Gastroesophageal sphincter (tissue), 4 donors: ENCODE results near the gene HAX1. TPM values are rescaled to one million over a fixed set of nuclear protein-coding genes. Genes with fewer than 3 reads are reported as not detected.
"Not testable (repeated sequence)": the region's sequence is repeated elsewhere in the genome, so short reads cannot be mapped to it uniquely, and the experiment has no call there.

Experiments used
- ATAC-seq: fragments of 150-250 bp; one replicate; pipeline ENCODE4 v1.9.1; 2016; ENCODE audit warnings: mild to moderate bottlenecking, moderate library complexity
- H3K27ac ChIP-seq, 4 donors: fragments of 200-600 bp; sonication (generic) in 3 of 4; 1 replicate in 3 of 4; 2 replicates in 1 of 4; pipeline ENCODE4 v1.5.1; 2016 to 2019
- H3K27me3 ChIP-seq: fragments of 200-600 bp; sonication (generic); one replicate; pipeline ENCODE4 v1.5.1; 2019
- H3K36me3 ChIP-seq, 2 donors: fragments of 200-600 bp; sonication (generic); one replicate each; pipeline ENCODE4 v1.5.1; 2019; ENCODE audit warnings: control low read depth in 1 of 2
- H3K4me1 ChIP-seq, 3 donors: fragments of 200-600 bp; sonication (generic); 1 replicate in 2 of 3; 2 replicates in 1 of 3; pipeline ENCODE4 v1.5.1; 2016 to 2019; ENCODE audit warnings: control low read depth in 2 of 3
- H3K4me3 ChIP-seq, 2 donors: fragments of 200-600 bp; sonication (generic); one replicate each; pipeline ENCODE4 v1.5.1; 2019; ENCODE audit warnings: mild to moderate bottlenecking in 1 of 2, moderate library complexity in 1 of 2
- H3K9me3 ChIP-seq, 3 donors: fragments of 200-600 bp; sonication (generic); one replicate each; pipeline ENCODE4 v1.5.1; 2017 to 2019; ENCODE audit warnings: control low read depth in 2 of 3
- EP300 ChIP-seq: sonication (generic); formaldehyde crosslinking; IDR thresholded peaks from one replicate; pipeline ENCODE4 v1.6.1; 2017; ENCODE audit warnings: antibody characterized with exemption, mild to moderate bottlenecking
- POLR2A ChIP-seq, 2 donors: fragments of 450-650 bp; IDR thresholded peaks; one replicate each; pipeline ENCODE4 v1.6.1; 2017; ENCODE audit warnings: antibody characterized with exemption in 2 of 2, mild to moderate bottlenecking in 2 of 2, moderate library complexity in 1 of 2
- POLR2AphosphoS5 ChIP-seq: sonication (generic); formaldehyde crosslinking; IDR thresholded peaks from one replicate; pipeline ENCODE4 v1.6.1; 2017; ENCODE audit warnings: antibody characterized with exemption
- WGBS, 2 donors: methylation state at CpG; one replicate each; pipeline ENCODE4 v1.1.5; 2018; ENCODE audit warnings: low coverage in 1 of 2; 5-methylcytosine and 5-hydroxymethylcytosine counted together
- total RNA-seq, 4 donors: library from RNA; depleted of rRNA; stranded (reverse); fragments of >200 nt; gene quantifications; one replicate each; pipeline ENCODE4 v1.1.0, GENCODE V29; 2016
- TF ChIP-seq, protein P1 (sequence below), 4 experiments: fragments of 200-600 bp in 2 of 4; fragments of 450-650 bp in 2 of 4; sonication (generic) in 1 of 4; IDR thresholded peaks; one replicate each; pipeline ENCODE4 v1.5.1; 2017 to 2019; ENCODE audit warnings: antibody characterized with exemption in 4 of 4, mild to moderate bottlenecking in 2 of 4, moderate library complexity in 2 of 4

Gene HAX1
- total RNA-seq, 4 donors from 2014 or later: 86.7 to 128 (median 120) TPM

DNA sequence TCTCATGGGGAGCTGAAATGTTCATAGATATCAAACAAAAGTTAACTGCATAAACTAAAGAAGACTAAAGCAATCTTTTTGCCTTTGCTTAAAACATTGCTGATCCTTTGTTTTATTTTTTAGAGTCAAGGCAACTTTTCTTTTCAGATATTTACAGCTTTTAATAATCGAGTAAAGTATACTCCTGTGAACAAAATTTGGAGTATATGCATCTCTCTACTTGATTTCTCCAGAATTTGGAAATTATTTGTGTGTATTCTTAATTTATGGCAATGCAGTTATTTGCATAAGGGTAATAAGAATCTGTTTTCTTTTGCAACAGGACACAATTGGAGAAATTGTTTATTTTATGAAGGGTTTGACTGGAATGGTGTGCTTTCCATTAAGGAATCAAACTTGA, 44.3 kb downstream of the HAX1 start:
- H3K36me3 ChIP-seq: no peaks in the 10 kb centered on the region
- no peaks in the 10 kb centered on the region for H3K27me3 ChIP-seq
- H3K4me1 ChIP-seq: no peaks in the 10 kb centered on the region
- no peak for TF ChIP-seq POLR2AphosphoS5
- TF ChIP-seq EP300: no peak
- TF ChIP-seq, protein P1, sequence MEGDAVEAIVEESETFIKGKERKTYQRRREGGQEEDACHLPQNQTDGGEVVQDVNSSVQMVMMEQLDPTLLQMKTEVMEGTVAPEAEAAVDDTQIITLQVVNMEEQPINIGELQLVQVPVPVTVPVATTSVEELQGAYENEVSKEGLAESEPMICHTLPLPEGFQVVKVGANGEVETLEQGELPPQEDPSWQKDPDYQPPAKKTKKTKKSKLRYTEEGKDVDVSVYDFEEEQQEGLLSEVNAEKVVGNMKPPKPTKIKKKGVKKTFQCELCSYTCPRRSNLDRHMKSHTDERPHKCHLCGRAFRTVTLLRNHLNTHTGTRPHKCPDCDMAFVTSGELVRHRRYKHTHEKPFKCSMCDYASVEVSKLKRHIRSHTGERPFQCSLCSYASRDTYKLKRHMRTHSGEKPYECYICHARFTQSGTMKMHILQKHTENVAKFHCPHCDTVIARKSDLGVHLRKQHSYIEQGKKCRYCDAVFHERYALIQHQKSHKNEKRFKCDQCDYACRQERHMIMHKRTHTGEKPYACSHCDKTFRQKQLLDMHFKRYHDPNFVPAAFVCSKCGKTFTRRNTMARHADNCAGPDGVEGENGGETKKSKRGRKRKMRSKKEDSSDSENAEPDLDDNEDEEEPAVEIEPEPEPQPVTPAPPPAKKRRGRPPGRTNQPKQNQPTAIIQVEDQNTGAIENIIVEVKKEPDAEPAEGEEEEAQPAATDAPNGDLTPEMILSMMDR (IDR thresholded peaks at IDR 0.05): no peak
- TF ChIP-seq POLR2A (IDR thresholded peaks at IDR 0.05): no peak
- no peak overlapping the region for H3K27ac ChIP-seq
- H3K4me3 ChIP-seq: no peak overlapping the region
- no peaks in the 10 kb centered on the region for H3K9me3 ChIP-seq
- no peak for ATAC-seq
- WGBS, 2 donors: 79 to 93% methylated on average over 1 of the region's 1 CpG

DNA sequence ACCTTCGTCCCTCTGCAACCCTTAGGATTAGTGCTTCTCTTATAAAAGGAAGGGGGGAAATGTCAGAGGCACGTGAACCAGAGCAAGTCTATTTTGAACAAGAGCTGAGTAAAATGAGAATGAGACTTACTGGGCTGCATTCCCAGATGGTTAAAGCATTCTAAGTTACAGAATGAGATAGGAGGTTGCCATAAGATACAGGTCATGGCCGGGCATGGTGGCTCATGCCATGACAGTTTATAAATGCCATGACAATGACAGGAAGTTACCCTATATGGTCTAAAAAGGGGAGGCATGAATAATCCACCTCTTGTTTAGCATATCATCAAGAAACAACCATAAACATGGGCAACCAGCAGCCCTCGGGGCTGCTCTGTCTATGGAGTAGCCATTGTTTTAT, 46.0 kb downstream of the HAX1 start:
- no peak overlapping the region for H3K4me3 ChIP-seq
- H3K27me3 ChIP-seq: no peaks in the 10 kb centered on the region
- no peaks in the 10 kb centered on the region for H3K9me3 ChIP-seq
- H3K27ac ChIP-seq: no peak overlapping the region
- WGBS, 2 donors: 66 to 67% methylated on average over 4 of the region's 4 CpGs
- no peaks in the 10 kb centered on the region for H3K36me3 ChIP-seq
- no peak for ATAC-seq
- no peak for TF ChIP-seq EP300
- TF ChIP-seq POLR2AphosphoS5: no peak
- TF ChIP-seq POLR2A (IDR thresholded peaks at IDR 0.05): no peak
- TF ChIP-seq, protein P1 (IDR thresholded peaks at IDR 0.05): no peak
- H3K4me1 ChIP-seq: no peaks in the 10 kb centered on the region

GRCh38 chr1:154320882-154321608, 48.6 kb downstream of the HAX1 start, which contains the start of gene AQP10:
Gene AQP10, plus strand, starts transcription at chr1:154321093. Its CDS starts 63 bp downstream, at chr1:154321156.
- H3K4me1 ChIP-seq: peaks cover 0 to 12% (median 4%) of the 10 kb centered on the region in 3 donors

DNA sequence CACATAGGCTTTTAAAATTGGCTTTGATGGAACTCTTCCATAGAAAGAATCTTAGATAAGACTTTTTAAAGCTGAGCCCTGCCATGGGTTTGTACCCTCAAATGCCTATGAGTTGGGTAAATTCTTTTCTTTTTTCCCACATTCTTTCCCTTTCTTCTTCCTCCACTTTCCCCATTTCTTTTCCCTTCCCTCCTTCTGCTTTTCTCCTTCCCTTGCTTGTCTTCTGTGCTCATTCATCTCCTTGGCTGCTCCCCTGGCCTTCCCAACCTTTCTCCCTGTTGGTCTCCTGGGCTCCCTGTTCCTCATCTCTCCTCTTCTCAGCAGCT, 49.1 kb downstream of the HAX1 start:
- ATAC-seq, H3K4me3 ChIP-seq, H3K36me3 ChIP-seq, H3K9me3 ChIP-seq, H3K27ac ChIP-seq, H3K27me3 ChIP-seq: not testable (repeated sequence)
- H3K4me1 ChIP-seq: peaks cover 0 to 18% (median 4%) of the 10 kb centered on the region in 3 donors

More at GRCh38 chr1:154320882-154321608, 48.6 kb downstream of the HAX1 start, which contains the start of gene AQP10:
- 25 to 43% methylated on average over 5 to 9 of the region's 9 CpGs for WGBS, 2 donors
- Histone ChIP-seq H3K27me3 (no peaks in the 10 kb centered on the region), H3K36me3 (no peaks in the 10 kb centered on the region), H3K27ac (no peak within 1 kb of the TSS), H3K9me3 (no peaks in the 10 kb centered on the region), H3K4me3 (no peak within 1 kb of the TSS)
- no peak for ATAC-seq
- no peak for TF ChIP-seq POLR2A (IDR thresholded peaks at IDR 0.05)
- TF ChIP-seq EP300: no peak
- TF ChIP-seq POLR2AphosphoS5: no peak

DNA sequence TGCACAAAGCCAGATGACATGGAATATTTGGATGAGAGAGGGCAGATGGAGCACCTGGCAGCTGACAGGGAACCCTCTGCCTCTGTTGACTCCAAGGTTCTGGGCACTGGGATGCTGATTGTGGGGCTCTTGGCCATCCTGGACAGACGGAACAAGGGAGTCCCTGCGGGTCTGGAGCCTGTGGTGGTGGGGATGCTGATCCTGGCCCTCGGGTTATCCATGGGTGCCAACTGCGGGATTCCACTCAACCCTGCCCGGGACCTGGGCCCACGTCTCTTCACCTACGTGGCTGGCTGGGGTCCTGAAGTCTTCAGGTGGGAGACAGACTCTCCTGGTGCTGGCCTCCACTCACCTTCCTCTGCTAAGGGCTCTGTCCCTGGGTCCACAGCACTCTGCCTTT, 51.1 kb downstream of the HAX1 start:
- 70% methylated on average over 3 of the region's 7 CpGs; no CpG with 5 or more reads in 1 of the 2 donors for WGBS, 2 donors
- Histone ChIP-seq H3K9me3 (no peaks in the 10 kb centered on the region), H3K27ac (no peak overlapping the region), H3K4me1 (peaks cover 6 to 37% (median 18%) of the 10 kb centered on the region in 3 donors), H3K36me3 (no peaks in the 10 kb centered on the region), H3K27me3 (no peaks in the 10 kb centered on the region), H3K4me3 (no peak overlapping the region)
- no peak for ATAC-seq
- no peak for TF ChIP-seq EP300

DNA sequence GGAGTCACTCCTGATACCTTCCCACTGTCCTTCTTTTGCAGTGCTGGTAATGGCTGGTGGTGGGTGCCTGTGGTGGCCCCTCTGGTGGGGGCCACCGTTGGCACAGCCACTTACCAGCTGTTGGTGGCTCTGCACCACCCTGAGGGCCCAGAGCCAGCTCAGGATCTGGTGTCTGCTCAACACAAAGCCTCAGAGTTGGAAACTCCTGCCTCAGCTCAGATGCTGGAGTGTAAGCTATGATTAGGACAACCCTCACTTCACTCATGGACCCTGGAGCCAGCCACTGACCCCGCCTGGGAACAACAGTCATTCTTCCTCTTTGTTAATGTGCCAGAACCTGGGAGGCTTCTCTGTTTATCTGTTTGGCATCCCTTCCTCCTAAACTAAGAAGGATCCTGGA, 51.8 kb downstream of the HAX1 start:
- peak overlapping the region in 1 of 2 donors; percentile 99 for H3K4me3 ChIP-seq
- no peaks in the 10 kb centered on the region for H3K36me3 ChIP-seq
- H3K9me3 ChIP-seq: no peaks in the 10 kb centered on the region
- ATAC-seq: no peak
- H3K4me1 ChIP-seq: peaks cover 6 to 43% (median 22%) of the 10 kb centered on the region in 3 donors
- H3K27me3 ChIP-seq: no peaks in the 10 kb centered on the region
- WGBS, 2 donors: 67% methylated on average over 1 of the region's 2 CpGs; no CpG with 5 or more reads in 1 of the 2 donors
- H3K27ac ChIP-seq: peak overlapping the region in 3 of 4 donors; percentile 93 to 100 (median 98)
- TF ChIP-seq, protein P1 (IDR thresholded peaks at IDR 0.05): no peak
- TF ChIP-seq POLR2A (IDR thresholded peaks at IDR 0.05) (no peak), POLR2AphosphoS5 (no peak), EP300 (no peak)
